Keratinocyte (primary cell): ENCODE measurements around the gene NRSN1. TPM values are rescaled to one million over a fixed set of nuclear protein-coding genes. Genes with fewer than 3 reads are reported as not detected.

Source experiments
- DNase-seq: peaks from one replicate; pipeline ENCODE4 v3.0.0-alpha.2; 2011; ENCODE audit warnings: low read depth, missing footprints, low spot score
- FAIRE-seq: peaks from 2 replicates; lab custom pipeline; 2011; peaks lifted over from hg19 to GRCh38; lab: Jason Lieb, UNC
- H2AFZ ChIP-seq: 2 replicates; pipeline ENCODE4 v1.6.0; 2012; ENCODE audit warnings: low read length, control low read depth, inconsistent platforms; ENCODE audit not compliant: control insufficient read depth
- H3K27ac ChIP-seq: 2 replicates; pipeline ENCODE4 v1.5.1; 2011; ENCODE audit warnings: low read length; ENCODE audit not compliant: control insufficient read depth, insufficient read depth
- H3K27me3 ChIP-seq: 3 replicates; pipeline ENCODE4 v1.6.0; 2011; ENCODE audit warnings: low read length; ENCODE audit not compliant: control insufficient read depth, insufficient read depth; ENCODE audit errors: extremely low read depth
- H3K36me3 ChIP-seq, 2 experiments: 2 replicates in 1 of 2; 3 replicates in 1 of 2; pipeline ENCODE4 v1.5.1; 2011; ENCODE audit warnings: low read length in 2 of 2, mild to moderate bottlenecking in 1 of 2; ENCODE audit not compliant: control insufficient read depth in 2 of 2, insufficient read depth in 2 of 2; ENCODE audit errors: extremely low read depth in 1 of 2
- H3K4me1 ChIP-seq: 3 replicates; pipeline ENCODE4 v1.5.1; 2011; ENCODE audit warnings: low read length; ENCODE audit not compliant: control insufficient read depth, insufficient read depth; ENCODE audit errors: extremely low read depth
- H3K4me2 ChIP-seq: 3 replicates; pipeline ENCODE4 v1.6.0; 2011; ENCODE audit warnings: low read depth, low read length; ENCODE audit not compliant: control insufficient read depth, insufficient read depth; ENCODE audit errors: extremely low read depth
- H3K4me3 ChIP-seq, 3 experiments: fragments of 200-600 bp in 1 of 3; sonication (generic) in 1 of 3; 2 replicates in 2 of 3; 3 replicates in 1 of 3; pipeline ENCODE4 v1.5.1; 2011 to 2016; ENCODE audit warnings: low read length in 3 of 3, mild to moderate bottlenecking in 3 of 3, control low read depth in 2 of 3, inconsistent platforms in 1 of 3, low read depth in 1 of 3, mixed read lengths in 1 of 3, mixed run types in 1 of 3, moderate library complexity in 1 of 3; ENCODE audit not compliant: control insufficient read depth in 2 of 3, insufficient read depth in 2 of 3; ENCODE audit errors: extremely low read depth in 1 of 3
- H3K79me2 ChIP-seq: 2 replicates; pipeline ENCODE4 v1.6.0; 2012; ENCODE audit warnings: low read length; ENCODE audit not compliant: control insufficient read depth, insufficient read depth
- H3K9ac ChIP-seq: 3 replicates; pipeline ENCODE4 v1.6.0; 2011; ENCODE audit warnings: low read length; ENCODE audit not compliant: control insufficient read depth, insufficient read depth; ENCODE audit errors: extremely low read depth
- H3K9me1 ChIP-seq: 3 replicates; pipeline ENCODE4 v1.6.0; 2011; ENCODE audit warnings: low read length; ENCODE audit not compliant: control insufficient read depth, insufficient read depth; ENCODE audit errors: extremely low read depth
- H3K9me3 ChIP-seq: 2 replicates; pipeline ENCODE4 v1.5.1; 2012; ENCODE audit warnings: low read depth, low read length; ENCODE audit not compliant: control insufficient read depth
- H4K20me1 ChIP-seq: 3 replicates; pipeline ENCODE4 v1.6.0; 2011; ENCODE audit warnings: low read length; ENCODE audit not compliant: control insufficient read depth, insufficient read depth; ENCODE audit errors: extremely low read depth
- EZH2 ChIP-seq: IDR thresholded peaks from one replicate; pipeline ENCODE4 v1.6.1; 2012; ENCODE audit warnings: inconsistent platforms, mild to moderate bottlenecking, low read length, moderate library complexity
- dilution Hi-C: fragments of 300-500 bp; cut with MboI; formaldehyde crosslinking; loops from one replicate; pipeline ENCODE4 v1.7.0; 2020; ENCODE audit warnings: low sequenced_read_pairs; ENCODE audit not compliant: extremely low pct_ligation_motif_present
- polyA plus RNA-seq, 5 experiments: library from polyadenylated mRNA; depleted of rRNA in 3 of 5; stranded (reverse) in 3 of 5; stranded (forward) in 1 of 5; unstranded in 1 of 5; fragments of >200 nt; gene quantifications; 1 replicate in 1 of 5; 2 replicates in 3 of 5; 3 replicates in 1 of 5; pipeline versions ENCODE4 v1.2.1 to v1.2.3, GENCODE V29; 2011 to 2012; ENCODE audit warnings: missing spikeins in 2 of 5, low read depth in 1 of 5, low replicate concordance in 1 of 5
- TF ChIP-seq, protein P1 (sequence below), 3 experiments: IDR thresholded peaks in 1 of 3; conservative IDR thresholded peaks in 1 of 3; optimal IDR thresholded peaks in 1 of 3; 2 replicates in 2 of 3; 3 replicates in 1 of 3; pipeline versions ENCODE3 to v1.5.1; 2011; ENCODE audit warnings: low read length in 3 of 3, mild to moderate bottlenecking in 3 of 3, moderate library complexity in 2 of 3, control low read depth in 1 of 3, inconsistent platforms in 1 of 3; ENCODE audit not compliant: insufficient read depth in 2 of 3; ENCODE audit errors: extremely low read depth in 1 of 3

The NRSN1 gene
- polyA plus RNA-seq, 1 donor (not counting 4 experiments of a cell fraction or from before 2014, with no cell fraction given): not detected

DNA sequence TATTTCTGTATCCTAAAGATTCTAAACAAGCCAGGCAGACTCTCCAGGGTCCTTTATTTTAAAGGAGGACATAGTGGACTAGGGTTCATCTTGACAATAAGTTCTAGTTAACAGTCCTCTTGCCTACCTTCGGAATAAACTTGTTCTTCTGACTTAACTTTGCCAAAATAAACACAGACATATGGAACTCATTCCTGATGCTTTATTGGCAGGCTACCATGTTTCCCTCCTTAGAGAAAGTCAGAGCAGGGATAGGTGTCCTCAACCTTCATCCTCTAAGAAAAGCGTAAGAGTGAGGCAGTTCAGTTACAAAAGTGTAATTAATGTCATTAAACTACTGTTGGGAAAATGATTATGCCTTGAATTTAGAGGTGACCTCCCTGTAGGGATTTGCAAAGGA is 46.9 kb upstream of the NRSN1 start:
- dilution Hi-C loops: no loop called here
- H3K9me3 ChIP-seq: no peaks in the 10 kb centered on the region
- H3K4me2 ChIP-seq: no peak overlapping the region
- H3K9ac ChIP-seq: no peak overlapping the region
- no peaks in the 10 kb centered on the region for H3K36me3 ChIP-seq
- H3K27ac ChIP-seq: no peak overlapping the region
- no peaks in the 10 kb centered on the region for H3K27me3 ChIP-seq
- TF ChIP-seq EZH2: no peak
- TF ChIP-seq, protein P1, sequence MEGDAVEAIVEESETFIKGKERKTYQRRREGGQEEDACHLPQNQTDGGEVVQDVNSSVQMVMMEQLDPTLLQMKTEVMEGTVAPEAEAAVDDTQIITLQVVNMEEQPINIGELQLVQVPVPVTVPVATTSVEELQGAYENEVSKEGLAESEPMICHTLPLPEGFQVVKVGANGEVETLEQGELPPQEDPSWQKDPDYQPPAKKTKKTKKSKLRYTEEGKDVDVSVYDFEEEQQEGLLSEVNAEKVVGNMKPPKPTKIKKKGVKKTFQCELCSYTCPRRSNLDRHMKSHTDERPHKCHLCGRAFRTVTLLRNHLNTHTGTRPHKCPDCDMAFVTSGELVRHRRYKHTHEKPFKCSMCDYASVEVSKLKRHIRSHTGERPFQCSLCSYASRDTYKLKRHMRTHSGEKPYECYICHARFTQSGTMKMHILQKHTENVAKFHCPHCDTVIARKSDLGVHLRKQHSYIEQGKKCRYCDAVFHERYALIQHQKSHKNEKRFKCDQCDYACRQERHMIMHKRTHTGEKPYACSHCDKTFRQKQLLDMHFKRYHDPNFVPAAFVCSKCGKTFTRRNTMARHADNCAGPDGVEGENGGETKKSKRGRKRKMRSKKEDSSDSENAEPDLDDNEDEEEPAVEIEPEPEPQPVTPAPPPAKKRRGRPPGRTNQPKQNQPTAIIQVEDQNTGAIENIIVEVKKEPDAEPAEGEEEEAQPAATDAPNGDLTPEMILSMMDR (optimal IDR thresholded peaks at IDR 0.05 in 1 of 3, IDR thresholded peaks at IDR 0.05 in 1 of 3, conservative IDR thresholded peaks at IDR 0.05 in 1 of 3; ENCODE audit: extremely low read depth in 1 of 3, insufficient read depth in 2 of 3, low read length in 3 of 3): no peak
- no peak overlapping the region for H3K4me3 ChIP-seq
- H2AFZ ChIP-seq: no peak overlapping the region
- H4K20me1 ChIP-seq: no peaks in the 10 kb centered on the region
- DNase-seq: no peak
- no peaks in the 10 kb centered on the region for H3K79me2 ChIP-seq
- no peaks in the 10 kb centered on the region for H3K9me1 ChIP-seq
- FAIRE-seq: no peak
- H3K4me1 ChIP-seq: no peaks in the 10 kb centered on the region

DNA sequence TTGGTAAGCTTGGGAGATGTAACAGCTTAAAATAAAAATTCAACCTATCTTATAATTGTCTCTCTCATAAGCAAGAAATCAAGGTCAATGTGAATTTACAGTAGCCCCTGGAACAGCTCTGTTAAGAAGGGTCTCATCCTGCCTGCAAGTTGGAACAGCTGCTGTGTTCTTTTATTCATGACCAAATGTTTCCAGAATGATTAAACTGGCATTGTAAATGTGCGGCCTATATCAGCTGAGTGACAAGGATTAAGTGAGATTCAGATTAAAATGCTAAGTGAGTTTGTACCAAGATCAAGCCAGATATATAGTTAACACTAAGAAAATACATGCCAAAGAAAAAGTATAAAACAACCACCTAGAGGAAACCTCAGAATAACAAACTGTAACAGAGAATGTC is 45.3 kb upstream of the NRSN1 start:
- dilution Hi-C loops: no loop called here
- FAIRE-seq (no peak), DNase-seq (no peak)
- Histone ChIP-seq H3K4me3 (no peak overlapping the region), H3K9me3 (no peaks in the 10 kb centered on the region), H3K4me1 (no peaks in the 10 kb centered on the region), H4K20me1 (no peaks in the 10 kb centered on the region), H3K36me3 (no peaks in the 10 kb centered on the region), H3K79me2 (no peaks in the 10 kb centered on the region), H3K27ac (no peak overlapping the region), H3K4me2 (no peak overlapping the region), H3K9ac (no peak overlapping the region), H3K9me1 (no peaks in the 10 kb centered on the region), H3K27me3 (no peaks in the 10 kb centered on the region), H2AFZ (no peak overlapping the region)
- TF ChIP-seq EZH2: no peak
- TF ChIP-seq, protein P1 (optimal IDR thresholded peaks at IDR 0.05 in 1 of 3, IDR thresholded peaks at IDR 0.05 in 1 of 3, conservative IDR thresholded peaks at IDR 0.05 in 1 of 3; ENCODE audit: extremely low read depth in 1 of 3, insufficient read depth in 2 of 3, low read length in 3 of 3): no peak
